DMS114 treated with DMSO at 0.1 percent for 48 hours (cell line): ENCODE measurements around the gene PANK1.

ENCODE experiments used
- DNase-seq: peaks from one replicate; lab custom pipeline; 2025; ENCODE audit not compliant: unreplicated experiment; lab: John Stamatoyannopoulos, UW

Gene PANK1

DNA sequence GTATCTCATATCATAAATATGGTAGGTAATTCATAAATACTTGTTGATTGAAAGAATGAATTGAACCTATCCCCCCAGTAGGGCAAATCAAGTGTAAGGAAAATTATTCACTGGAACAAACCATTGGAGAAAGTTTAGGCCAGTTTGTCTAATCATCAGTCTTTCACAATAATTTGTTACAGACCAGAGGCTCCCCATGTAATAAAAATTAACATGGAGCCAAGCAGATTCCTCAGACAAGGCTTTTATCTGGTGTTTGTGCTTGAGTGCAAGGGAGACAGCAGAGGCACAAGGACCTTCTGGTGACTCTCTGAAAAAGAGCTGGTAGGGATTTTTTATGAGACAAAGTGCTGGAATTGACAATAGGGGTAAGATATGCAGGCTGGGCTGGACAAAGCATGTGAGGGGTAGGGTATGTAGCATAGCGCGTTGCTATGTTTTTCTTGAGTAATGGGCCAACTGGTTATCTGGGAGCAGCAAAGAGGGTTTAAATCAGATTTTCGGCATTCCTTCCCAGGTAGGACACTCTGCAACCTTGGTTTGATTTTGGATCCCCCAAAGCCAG is 7.8 kb upstream of the PANK1 start:
- DNase-seq: no peak

DNA sequence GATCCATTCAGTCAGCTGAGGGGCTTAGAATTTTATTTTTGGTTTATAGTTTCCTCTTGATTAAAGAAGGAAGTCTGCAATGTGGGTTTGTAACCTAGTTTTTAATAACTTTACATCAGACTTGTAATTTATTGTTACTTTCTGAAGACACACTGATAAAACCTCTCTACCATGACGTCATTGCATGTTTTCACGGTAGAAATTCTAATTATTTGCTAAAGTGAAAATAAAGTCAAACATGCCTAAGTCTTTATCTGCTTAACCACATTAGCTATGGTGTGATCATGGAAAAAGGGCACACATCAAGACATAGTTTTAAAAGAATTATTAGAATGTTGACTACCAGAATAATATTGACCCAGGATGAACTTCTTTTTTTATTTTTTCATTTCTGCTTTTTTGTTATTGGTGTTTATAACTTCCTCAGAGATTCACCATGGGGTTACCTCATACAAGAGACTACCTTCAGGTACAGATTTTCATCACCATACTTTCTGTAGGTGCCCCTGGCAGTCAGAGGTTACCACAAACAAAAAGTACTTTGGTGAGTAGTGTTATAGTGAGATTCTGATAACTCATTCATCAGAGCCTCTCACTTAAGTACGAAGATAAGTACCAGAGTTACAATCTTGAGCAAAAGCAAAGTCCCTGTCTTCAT is 7.0 kb upstream of the PANK1 start:
- no peak for DNase-seq

DNA sequence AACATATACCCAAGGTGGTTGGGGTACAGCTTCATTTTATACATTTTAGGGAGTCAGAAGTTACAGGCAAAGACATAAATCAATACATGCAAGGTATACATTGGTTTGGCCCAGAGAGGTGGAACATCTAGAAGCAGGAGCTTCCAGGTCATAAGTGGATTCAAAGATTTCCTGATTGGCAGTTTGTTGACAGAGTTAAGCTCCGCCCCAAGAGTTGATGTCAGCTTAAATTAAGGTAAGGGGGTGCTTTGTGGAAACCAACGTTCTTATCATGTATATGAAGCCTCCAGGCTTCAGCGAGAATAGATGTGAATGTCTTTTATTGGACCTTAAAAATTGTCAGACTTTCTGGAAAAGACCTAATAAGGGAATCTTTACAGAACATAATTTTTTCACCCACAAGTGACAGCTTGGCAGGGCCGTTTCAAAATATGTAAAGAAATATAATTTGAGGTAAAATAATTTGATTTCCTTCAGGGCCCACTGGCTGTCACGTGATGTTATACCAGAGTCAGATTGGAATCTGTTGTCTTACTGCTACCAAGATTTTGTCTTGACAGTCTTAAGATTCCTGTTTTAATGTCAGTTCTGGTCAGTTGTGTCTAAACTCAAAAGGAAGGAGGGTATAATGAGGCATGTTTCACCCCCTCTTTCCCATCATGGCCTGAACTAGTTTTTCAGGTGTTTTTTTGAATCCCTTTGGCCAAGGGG is 6.3 kb upstream of the PANK1 start:
- DNase-seq: no peak

DNA sequence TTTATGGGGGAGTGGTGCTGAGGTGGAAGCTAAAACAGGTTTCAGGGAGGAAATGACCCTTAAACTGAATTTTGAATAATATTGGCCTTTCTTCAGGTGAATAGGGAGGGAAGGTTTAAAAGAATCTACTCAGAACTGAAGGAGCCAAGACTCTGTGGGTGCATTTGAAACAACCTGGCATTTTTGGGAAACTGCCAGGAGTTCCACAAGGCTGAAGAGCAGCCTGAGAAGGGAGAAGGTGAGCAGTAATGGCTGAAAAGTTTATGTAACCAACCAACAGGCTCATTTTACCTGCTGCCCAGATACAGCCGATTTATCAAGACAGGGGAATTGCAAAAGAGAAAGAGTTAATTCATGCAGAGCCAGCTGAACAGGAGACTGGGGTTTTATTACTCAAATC is 4.0 kb upstream of the PANK1 start:
- no peak for DNase-seq

DNA sequence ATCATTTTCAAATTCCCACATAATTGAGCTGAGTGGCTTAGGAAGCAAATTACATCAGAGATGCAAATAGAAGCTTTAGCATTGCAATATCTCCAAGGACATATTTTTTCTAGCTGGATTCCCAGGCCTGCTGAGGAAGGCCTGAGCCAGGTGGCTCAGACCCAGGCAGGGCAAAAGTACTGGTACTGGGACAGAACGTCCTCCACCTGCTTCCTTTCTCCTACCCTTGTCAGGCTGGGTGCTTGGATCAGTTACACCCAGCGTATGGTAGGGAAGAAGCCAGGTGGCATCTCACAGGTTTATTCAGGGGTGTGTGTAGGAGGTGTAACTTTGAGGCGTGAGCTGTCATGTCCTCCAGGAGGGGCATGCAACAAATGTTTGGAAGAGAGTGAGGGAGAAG is 3.0 kb upstream of the PANK1 start:
- no peak for DNase-seq

DNA sequence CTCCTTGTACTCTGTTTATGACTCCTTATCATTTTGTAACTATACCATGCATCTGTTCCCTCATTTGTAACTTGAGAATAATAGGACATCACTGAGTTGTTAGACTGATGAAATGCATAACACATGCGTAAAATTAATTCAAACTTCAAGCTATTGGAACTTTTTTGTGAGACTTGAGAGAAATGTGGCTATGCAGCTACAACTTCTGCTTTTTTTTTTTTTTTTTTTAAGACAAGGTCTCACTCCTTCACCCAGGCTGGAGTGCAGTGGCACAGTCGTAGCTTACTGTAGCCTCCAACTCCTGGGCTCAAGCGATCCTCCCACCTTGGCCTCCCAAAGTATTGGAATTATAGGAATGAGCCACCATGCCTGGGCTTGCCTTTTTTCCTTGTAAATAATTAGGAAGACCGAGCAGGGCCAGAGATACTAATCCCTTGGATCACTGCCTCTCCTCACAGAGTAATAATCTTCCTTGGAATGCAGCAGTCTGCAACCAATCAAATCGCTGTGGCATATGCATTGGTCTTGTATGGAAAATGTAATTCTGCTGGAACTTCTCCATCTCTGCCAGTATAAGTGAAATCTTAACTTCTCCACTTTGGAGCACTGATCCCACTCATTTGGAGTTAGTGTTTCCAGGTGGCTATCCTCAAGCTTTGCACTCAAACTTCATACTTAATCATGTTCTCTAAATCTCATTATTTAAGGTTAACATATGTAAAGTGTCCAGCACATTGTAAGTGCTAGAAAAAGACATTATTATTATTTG is 2.0 kb upstream of the PANK1 start:
- DNase-seq: no peak

DNA sequence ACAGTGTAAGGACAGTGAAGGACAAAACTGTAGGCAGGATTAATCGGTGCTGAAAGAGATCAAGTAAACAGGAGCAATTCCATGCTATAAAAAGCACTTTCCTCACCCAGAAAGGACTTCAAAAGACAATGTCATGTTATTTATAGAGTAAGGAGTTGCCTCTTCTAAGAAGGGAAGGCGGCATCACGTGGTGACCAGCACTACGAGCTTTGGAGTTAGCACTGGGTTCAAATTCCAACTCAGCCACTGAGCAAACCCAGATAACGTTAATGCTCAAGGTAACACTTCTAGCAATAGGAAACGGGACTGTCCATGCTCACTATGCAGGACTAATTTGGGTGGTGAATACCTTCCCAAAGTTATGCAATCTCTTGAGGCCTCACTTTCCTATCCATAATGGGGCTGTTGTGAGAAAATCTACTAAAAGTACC is 715 bp upstream of the PANK1 start:
- DNase-seq: no peak

DNA sequence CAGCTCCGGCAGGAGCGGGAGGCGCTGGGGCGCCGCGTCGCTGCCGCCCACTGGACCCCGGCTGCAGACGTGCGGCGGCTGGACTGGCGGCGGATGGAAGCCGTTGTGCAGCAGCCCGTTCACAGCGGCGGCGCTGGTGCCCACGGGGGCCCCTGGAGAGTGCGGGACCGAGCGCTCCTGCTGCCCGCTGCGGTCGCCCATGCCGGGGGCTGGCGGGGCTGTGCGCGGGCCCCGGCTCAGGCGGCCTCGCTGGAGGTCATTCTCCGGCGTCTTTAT is 413 bp downstream of the PANK1 start:
- DNase-seq: no peak

DNA sequence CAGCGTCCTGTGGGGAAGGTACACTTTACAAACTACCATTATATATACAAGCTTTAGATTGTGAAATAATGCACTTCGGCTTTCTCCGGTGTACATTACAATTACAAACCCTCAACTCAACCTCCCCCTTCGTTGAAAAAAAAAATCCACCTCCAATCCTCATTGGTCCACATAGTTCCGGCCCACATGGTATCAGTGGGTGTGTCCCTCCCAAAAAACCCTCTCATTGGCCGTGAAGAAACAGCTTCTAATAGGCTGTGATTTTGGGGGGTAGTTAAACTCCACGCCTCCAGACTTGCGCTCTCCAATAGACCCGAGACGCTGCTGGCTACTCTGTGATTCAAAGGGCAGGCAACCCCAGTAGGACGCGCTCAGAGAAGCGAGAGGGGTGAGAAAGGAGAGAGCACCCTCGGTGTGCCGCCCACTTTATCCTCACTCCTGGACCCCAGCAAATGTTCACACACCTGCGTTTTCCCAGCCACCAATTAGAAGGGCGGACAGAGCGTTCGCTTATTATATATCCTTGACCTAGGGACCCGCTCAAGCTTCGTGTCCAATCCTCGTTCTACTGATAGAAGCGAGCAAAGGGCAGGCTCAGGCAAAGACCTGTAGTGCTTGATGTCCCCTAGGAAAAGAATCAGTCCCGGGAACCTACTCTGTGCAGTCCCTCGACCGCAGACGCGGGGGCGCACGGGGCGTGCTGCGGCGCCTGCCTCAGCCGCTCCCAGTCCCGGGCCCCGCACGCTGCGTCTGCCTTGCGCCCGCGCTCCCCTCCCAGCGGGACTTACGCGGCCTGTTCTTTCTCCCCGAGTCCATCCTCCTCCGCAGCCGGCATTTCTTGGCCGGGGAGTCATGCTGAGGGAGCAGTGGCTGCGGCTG is 991 bp downstream of the PANK1 start:
- peak; percentile 96 for DNase-seq

DNA sequence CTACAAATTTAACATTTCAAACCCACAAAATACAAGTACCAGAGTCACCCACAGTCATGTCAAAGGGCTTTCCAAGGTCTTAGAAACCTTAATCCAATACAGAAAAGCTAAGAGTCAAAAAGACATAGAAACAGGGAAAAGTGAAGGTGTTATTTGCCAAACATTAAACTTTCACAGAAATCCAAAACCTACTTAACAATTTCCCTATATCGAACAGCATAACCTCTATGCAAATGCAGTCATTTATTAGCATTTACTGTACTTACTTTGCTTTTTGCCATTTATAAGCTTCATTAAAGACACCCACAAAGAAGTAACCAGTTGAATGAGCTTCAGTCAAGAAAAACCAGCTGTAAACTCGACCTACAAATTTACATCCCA is 1.6 kb downstream of the PANK1 start:
- DNase-seq: no peak

DNA sequence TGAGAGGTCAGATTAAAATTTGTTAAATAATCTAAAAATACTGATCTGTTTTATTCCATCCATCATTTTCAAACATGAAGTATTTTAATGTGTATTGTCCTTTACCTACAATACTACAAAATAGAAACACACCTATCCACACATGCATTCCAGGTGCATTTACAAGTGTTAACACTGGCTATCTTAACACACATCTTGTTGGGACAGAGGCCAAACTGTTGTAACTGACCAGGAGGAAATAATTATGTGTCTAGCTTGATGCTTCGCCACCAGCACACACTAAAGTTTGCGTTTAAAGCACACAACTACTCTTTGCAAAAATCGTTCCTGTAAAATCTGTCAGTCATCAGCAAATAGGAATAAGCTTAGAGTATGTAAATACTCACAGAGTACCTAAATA is 2.8 kb downstream of the PANK1 start:
- no peak for DNase-seq

DNA sequence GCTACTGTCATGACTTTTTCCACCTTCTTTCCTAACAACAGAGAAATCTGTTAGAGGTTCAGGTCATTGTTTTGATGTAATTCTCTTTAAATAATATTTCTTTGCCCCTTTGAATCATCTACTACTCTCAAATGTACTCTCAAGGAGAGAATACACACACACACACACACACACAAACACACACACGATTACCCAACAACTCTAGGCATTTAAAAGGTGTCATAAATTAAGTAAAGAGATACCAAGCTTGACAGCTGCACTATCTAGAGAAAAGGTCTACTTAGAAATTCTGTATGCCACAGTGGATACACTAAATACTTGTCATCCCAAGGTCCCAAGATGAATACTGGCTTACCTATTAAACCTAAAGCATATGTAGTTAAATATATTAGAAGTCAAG is 4.8 kb downstream of the PANK1 start:
- DNase-seq: no peak

DNA sequence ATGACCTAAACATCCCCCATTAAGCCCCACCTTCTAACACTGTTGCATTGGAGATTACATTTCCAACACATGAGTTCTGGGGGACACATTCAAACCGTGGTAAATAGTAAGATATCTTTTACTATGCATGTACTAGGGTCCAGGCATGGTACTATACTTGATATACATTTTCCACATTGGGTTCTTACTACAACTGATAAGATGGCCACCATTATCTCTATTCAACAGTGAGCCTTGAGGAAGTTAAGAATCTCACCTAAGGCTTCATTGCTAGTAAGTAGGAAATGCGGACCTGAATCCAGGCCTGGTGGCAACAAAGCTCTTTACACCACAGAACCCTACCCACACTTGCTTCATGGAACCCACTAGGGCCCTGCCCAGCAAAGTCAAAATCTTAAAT is 5.7 kb downstream of the PANK1 start:
- no peak for DNase-seq

DNA sequence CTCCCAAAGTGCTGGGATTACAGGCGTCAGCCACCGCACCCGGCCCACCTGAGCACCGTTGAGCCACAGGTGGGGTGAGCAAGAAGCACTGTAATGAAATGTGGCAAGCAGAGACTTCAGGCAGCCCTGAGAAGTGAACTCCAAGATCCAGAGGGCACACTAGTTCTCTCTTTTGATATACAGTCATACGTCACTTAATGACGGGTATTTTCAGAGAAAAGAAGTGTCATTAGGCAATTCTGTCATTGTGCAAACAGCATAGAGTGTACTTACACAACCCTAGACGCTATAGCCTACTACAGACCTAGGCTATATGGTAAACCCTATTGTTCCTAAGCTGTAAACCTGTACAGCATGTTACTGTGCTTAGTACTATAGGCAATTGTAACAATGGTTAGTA is 7.9 kb downstream of the PANK1 start:
- no peak for DNase-seq

DNA sequence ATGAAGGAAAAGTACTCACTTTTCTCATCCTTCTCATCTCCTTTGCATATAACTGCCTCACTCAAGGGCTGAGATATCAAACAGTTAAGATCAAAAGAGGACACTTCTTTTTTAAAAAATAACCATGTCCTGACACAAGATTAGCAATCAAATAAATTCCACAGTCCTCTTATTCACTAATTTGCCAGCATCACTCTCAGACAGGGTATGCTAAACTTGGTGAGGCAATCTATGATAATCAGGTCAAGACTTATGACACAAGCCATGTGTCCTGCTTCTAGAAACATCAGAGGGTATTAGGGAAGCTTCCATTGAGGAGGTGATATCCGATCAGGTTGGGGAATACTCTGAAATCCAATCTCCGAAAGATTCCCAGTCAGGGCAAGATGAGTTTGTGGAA is 10.4 kb downstream of the PANK1 start:
- no peak for DNase-seq

DNA sequence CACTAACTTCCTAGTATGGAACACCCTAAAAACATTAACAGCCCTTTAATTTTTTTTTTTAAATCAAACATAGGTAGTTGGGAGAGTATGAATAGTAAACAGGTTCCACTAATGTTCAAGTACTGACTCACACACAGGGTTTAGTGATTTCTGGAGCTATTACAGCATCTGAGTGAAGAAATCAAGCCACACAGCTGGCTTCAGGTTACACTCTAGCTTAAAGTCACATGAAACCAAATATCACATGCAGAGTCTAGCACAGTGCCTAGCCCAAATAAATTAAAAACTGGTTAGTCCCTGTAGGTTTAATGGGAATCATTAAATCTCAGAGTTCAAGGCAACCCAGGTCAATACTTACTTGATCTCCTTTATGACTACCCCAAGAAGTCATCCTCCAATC is 11.6 kb downstream of the PANK1 start:
- no peak for DNase-seq

DNA sequence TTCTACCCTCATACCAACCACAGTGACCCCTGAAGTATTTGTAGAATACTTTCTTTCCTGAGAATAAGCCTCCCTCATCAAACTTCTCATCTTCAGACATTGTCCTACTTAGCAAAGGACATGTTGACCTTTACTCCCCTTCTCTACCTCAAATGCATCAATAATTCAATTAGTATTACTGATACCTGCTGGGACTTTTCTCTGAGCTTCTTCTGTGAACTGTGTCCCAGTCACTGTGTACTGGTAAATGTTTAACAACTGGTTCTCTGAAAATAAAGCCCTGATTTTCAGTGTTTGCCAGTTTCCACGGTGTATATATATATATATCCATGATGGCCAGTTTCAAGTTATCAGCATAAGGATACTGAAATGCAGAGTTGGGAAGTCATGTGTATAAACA is 12.2 kb downstream of the PANK1 start:
- DNase-seq: no peak

DNA sequence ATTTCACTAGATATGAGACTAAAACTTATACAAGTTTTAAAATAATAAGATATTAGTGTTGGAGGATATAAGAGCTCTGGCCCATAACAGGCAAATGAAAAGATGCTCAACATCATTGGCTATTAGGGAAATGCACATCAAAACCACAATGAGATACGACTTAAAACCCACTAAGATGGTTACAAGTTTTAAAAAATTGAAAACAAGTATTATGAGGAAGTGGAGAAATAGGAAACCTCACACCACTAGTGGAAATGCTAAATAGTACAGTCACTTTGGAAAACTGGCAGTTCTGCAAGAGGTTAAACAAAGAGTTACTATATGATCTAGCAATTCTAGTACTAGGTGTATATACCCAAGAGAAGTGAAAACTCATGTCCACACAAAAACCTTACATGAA is 17.2 kb downstream of the PANK1 start:
- DNase-seq: no peak

DNA sequence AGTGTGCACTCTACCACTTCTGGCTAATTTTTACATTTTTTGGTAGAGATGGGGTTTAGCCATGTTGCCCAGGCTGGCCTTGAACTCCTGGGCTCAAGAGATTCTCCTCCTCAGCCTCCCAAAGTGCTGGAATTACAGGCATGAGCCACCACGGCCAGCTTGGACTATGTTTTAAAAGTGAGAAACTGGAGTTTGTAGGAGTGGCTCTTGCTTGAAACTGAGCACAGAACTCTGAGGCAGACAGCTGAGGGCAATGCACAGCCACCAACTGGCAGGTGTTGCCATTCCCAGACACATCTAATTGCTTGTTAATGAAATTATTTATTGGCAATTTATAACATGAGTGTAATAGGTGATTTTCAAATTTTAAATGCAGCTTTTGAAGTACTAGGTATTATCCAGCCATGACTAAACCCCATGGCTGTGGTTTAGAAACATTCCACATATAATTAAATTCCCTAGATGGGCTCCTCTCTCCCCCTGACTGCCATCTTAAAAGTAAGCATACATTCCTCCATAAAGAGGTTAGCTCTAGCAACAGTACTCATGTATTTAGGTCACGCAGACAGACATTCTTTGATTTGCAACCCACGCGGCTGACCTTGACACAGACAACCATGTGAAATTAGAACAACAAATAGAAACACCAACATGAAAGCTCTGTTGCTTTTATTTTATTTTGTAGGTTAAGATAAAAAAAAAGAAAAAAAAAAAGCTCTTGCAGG is 19.8 kb downstream of the PANK1 start:
- DNase-seq: no peak

DNA sequence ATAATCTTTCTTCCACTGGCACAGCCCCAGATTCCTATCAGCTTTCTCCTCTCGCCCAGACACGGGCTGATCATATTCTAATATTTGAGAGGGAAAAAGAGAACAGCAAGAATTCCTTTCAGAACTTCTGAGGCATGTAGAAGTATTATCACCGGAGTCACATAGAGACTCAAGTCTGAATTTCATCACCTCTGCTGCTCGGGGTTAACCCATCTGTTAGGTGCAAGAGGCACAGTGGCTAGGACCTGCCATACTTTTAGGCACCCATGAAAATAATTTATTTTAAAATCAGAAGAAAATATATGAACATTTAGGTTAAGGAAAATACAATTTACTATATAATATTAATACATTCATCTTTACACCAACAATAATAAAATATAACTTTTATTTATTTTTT is 21.0 kb downstream of the PANK1 start:
- no peak for DNase-seq

DNA sequence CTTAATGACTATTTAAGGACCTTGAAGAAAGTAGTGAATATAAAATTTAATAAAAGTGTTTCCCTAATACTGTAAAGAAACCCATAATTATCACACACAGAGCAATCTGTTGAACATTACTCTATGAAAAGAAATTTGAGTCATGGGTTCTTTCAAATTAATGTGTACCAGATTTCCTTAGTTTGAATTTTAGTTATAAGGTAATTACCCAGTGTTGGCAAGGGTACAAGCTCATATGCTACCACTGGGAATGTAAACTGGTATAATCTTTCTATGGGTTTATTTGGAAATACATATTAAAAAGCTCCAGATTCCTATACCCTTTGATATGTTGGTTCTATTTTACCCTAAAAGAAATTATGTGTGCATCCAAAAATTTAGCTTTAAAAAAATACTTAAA is 22.9 kb downstream of the PANK1 start:
- DNase-seq: no peak
